GM18909 (cell line): ENCODE results near the gene CLNK.
"Not testable (repeated sequence)": the region's sequence is repeated elsewhere in the genome, so short reads cannot be mapped to it uniquely, and the experiment has no call there.

Experiments used
- ATAC-seq: cut with Tn5 transposase; IDR thresholded peaks from one replicate; pipeline ENCODE4 v1.9.1; 2021; ENCODE audit warnings: mild to moderate bottlenecking; ENCODE audit not compliant: unreplicated experiment, poor library complexity

The CLNK gene

DNA sequence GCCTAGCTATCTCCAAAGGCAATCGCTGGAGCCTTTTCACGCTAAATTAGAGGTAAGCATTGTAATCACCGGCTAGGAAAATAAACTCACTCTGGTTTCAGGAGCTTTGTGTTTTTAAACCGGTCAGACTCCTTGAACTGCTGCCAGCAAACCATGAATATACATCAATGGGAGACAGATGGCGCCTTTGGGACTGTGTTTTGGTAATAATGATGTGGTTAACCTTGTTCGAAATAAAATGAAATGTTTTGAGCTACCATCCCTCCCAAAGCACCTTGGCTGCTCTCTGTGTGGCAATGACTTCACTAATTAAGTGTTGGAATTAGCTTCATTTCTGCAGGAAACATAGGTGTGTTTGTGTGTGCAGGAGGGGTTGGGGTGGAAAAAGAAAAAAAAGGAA lies 65.3 kb downstream of the CLNK start:
- ATAC-seq, result no peak

DNA sequence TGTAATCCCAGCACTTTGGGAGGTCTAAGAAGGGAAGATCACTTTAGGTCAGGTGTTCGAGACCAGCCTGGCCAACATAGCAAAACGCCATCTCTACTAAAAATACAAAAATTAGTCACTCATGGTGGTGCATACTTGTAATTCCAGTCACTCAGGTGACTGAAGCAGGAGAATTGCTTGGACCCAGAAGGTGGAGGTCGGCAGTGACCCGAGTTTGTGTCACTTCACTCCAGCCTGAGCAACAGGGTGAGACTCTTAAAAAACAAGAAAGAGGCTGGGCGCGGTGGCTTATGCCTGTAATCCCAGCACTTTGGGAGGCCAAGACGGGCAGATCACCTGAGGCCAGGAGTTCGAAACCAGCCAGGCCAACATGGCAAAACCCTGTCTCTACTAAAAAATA lies 69.6 kb downstream of the CLNK start:
- ATAC-seq, result not testable (repeated sequence)

DNA sequence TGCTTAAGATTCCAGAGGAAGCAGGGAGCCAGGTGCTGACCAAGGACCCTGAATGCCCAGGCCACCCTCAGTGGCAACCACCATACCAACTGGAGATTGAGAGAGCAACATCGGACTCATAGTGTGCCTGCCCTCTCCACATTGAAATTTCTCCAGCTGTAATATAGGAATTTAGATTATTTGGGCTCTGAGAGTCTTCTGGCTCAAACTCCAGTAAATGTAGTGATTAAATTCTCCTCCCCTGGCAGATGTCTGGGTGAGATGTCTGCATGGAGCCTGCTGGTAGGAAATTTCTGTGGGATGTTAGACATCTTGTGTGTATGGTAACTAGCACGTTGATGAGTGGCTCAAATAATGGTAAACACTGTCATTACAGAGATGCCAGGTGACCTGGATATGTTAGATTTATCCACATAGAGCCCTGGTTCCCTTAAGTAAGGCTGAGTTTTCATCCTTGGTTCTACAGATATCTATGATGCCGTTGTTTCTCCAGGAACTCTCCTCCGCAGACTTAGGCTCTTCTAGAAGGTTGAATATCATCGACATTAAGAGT lies 70.6 kb downstream of the CLNK start:
- ATAC-seq, result no peak

DNA sequence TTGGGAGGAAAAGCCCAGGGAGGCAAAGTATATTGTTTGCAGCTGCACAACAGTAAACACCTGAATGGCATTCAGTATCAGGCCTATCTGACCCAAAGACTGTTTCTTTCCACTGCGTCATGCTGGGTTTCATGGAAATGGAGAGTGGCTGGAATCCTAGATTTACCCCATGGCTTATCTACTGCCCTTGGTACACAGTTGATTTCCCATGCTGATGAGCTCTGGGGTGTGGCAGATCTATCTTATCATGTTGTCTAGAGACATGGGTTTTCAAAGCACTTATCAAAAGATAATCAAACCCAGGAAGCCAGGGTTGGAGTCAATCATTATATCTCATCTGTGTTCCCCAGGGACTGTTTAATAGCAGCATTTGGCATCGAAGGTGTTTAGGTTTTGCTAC lies 72.1 kb downstream of the CLNK start:
- no peak for ATAC-seq

DNA sequence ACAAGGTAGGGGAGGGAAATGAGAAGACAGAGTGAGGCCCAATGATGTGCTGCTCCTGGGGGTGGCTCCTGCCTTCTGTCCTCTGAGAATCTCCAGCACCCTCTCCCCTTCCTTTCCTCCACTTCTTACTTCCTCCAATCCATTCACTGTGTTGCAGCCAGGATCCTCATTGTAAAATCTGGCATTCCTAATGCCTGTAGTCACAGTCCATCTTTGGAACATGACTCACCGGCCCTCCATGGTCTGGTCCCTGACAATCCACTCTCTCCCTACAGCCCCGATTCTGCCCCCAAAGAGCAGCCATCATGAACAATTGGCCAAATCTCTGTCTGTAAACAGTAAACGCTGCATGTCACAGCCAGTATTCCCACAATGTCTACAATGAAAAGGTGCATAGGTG lies 72.9 kb downstream of the CLNK start:
- no peak for ATAC-seq

DNA sequence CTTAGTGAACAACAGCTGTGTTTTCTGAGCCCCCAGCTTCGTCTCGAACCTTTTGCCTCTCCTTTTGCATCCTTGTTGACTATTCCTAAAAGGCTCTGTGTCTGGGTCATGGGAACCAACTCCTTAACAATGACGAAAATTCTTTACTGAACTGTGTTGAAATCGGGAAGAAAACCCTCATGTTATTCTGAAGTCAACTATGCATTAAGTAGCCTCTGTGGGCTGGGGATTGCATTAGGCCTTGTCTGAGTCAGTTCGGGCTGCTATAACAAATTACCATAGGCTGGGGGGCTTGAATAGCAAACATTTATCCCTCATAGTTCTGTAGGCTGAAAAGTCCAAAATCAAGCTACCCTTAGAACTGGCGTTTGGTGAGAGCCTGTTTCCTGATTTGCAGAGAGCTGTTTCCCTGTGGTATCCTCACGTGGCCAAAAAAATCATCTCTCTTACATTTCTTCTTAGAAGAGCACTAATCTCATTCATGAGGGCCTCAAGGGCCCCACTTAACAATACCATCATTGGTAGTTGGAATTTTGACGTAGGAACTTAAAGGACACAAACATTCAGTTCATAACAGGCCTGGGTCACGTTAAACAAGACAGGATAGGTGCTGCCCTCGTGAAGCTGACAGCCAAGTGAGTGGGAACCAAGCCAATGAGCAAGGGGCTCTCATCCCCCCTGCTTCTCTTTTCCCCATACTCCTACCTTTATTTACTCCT lies 75.9 kb downstream of the CLNK start:
- ATAC-seq, result no peak

DNA sequence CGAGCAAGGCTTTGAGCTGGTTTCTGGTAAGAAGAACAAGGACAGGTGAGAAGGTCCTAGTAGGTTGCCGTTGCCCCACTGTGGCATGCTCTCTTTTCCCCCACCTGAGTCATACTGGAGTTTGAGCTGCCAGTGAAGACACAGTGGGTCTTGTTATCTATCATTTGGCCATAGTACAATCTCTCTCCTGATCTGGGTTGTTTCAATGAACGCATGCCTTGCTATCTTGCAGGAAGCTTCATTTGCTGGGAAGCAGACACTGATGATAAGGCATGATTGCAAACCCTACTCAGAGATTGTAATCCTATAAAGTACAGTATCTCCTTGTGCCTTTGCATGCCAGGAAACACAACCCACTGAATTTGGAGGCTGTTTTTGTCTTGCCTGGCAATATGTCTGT lies 77.4 kb downstream of the CLNK start:
- ATAC-seq, result no peak

DNA sequence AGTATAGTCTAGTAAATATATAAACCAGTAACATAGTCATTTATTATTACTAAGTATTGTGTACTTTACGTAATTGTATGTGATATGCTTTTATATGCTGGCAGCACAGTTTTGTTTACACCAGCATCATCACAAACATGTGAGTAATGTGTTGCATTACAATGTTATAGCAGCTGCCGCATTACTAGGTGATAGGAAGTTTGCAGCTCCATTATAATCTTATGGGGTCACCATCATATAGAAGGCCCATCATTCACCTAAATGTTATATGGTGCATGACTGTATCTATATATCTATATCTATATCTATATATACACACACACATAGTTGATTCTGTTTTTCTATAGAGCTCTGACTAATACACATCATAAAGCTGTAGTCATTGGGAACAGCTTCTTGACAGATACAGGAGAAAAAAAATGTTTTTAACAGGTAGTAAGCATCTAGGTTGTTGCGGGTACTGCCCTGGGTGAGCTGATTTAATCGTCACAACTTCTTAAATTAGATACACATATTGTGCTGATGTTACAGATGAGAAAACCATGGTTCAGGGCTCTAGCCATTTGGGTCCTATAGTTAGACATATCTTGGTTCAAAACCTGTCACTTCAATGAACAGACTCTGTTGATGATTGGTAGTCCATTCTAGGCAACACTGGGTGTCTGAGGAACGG lies 77.9 kb downstream of the CLNK start:
- no peak for ATAC-seq

DNA sequence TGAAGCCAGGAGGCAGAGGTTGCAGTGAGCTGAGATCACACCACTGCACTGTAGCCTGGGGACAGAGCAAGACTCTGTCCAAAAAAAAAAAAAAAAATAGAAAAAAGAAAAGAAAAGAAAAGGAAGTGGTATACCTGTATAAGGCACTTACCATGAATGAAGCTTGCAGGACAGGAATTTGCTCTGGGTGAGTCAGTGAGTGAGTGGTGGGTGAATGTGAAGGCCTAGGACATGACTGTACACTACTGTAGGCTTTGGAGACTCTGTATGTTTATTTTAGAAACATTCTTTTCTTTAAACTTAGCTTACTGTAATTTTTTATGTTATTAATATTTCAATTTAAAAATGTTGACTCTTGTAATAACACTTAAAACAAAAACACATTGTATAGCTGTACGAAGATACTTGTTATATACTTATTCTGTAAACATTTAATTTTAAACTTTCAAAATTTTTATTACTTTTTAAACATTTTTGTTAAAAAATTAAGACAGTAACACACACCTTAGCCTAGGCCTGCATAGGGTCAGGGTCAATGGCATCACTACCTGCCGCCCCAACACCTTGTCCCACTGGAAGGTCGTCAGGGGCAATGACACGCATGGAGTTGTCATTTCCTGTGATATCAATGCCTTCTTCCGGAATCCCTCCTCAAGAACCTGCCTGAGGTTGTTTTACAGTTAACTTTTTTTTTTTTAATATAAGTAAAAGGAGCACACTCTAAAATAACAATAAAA lies 78.7 kb downstream of the CLNK start:
- ATAC-seq, result no peak

DNA sequence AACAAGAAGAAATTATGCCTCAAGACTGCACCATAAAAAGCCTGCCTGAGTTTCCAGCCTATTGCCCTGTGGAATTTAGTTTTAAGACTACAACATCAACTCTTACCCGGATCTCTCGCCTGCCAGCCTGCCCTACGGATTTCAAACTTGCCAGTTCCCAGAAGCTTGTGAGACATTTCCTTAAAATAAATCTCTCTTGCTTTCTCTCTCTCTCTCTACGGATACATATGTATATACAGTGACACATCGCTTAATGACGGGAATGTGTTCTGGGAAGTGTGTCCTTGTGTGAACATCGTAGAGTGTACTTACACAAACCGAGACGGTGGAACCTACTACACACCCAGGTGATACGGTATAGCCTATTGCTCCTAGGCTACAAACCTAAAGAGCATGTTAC lies 79.5 kb downstream of the CLNK start:
- no peak for ATAC-seq

DNA sequence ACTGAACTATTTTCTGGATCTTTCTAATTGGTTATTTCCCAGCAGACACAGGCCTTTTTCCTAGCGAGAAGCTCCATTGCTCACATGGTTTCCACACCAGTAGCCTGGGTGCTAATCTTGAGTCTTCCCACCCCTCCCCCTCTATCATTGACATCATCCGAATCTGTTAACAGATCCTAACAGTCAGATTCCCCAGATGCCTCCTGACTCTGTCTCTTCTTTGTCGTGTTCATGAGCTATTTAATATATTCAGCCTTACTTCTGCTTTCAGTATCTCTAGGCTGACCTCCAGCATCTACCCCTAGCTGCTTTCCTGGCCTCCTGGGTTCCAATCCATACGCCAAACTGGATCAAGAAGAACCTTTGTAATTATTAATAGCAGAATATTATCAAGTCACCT lies 85.0 kb downstream of the CLNK start:
- no peak for ATAC-seq

DNA sequence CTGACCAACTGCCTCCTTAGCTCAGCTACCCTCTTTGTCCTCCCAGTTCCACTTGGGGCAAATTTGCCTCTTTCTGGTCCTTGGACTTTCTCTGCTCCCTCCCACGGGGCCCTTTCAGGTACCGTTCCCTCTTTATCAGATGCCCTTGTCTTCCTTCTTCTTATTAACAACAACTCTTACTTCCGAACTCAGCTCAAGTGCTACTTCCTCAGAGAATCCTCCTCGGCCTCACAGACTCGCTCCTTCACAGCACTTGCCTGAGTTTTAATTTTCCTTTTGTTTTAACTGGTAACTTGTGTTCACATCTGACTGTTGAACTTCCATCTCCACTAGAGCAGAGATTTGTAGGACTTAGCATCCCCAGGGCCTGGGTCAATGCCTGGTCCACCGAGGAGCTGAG lies 85.7 kb downstream of the CLNK start:
- no peak for ATAC-seq

DNA sequence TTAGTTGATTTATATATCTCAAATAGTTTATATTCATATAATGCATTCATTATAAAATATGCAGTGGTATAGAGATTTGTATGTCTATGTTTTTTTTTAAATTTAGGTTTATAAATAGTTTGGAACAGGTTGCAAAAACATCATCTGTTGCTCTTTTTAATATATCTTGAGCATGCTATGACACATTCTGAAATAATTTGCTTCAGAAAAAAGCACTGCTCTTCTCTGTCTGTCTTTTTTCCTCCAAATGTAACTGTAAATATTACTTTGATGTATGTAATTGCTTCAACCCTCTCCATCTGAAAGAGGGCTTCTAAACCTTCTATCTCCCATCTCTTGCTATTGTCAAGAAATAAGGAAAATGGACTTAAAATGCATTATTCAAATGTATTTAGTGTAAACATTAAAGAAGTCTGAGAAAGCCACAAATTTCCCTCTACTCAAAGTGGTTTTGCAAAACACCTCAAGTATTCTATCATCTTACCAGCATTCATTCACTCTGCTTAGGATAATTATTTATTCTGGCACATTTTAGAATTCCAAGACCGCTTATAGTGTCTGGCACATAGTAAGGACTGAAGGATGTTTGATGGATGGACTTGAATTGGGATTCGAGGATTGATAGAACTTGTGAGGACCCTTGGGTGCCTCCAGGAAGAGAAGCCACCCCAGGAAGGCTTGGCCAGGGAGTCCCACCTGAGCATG lies 87.8 kb downstream of the CLNK start:
- no peak for ATAC-seq

DNA sequence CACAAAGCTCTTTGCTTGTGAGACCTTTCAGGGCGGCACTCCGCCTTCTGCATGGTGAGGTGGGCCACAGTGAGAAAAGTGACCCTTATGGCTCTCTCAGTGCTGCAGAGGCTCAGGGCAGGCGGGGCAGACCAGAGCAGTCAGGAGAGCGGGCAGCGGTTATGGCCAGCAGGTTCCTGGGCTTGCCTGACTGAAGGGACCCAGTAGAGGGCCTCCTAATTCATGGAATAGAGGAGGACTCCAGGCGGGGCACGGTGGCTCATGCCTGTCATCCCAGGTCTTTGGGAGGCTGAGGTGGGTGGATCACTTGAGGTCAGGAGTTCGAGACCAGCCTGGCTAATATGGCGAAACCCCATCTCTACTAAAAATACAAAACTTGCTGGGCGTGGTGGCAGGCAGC lies 91.4 kb downstream of the CLNK start:
- no peak for ATAC-seq

DNA sequence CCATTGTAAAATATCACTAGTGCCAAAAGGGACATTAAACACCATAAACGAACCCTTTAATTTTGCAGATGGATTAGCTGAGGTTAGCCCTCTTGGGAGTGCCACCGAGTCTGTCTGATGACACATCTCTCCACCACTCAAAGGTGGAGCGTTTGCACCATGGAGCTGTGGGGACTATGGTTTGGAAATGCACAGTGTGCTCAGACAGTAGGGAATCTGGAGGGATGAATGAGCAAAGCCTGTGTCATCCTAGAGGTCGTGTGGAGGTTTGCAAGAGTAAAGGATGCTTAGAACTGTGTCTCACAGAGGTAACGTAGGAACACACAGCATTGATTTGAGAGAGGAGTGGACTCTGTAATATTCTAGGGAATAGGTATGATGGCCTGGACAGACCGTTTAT lies 93.7 kb downstream of the CLNK start:
- ATAC-seq, result no peak

DNA sequence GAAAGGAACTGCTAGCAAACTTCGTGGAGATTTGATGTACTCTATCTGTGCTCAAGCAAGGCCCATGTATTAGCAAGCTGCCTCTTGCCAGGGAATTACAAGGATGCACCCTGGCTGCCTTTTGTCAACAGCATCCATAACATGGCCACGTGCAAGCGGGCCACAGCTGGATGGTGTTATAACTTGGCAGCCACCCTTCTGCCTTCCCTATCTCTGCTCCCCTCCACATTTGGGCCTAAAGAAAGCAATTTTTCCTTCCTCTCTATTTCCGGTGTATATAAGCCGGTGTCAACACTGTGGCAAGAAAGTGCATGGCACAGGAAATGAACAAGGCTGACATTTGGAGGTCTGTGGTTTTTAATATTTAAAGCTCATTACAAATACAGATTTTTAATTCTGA lies 94.8 kb downstream of the CLNK start:
- ATAC-seq, result no peak

DNA sequence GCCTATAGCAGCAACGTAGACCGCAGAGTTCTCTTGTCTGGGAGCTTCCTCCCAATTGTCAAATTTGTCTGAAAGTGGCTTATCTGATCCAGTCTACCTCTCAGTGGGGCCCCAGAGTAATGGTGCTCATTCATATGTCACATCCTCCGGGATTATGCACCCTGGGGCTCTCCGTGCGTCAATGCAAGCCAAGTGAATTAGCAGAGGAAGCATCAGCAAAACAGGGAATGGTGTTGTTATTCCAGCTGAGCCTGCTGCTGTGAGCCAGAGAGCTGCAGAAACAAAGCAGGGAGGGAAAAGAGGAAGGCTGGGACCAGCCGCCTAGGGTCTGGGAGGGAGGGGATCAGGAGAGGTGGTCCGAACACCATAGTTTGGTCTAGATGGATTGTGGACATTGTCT lies 95.2 kb downstream of the CLNK start:
- ATAC-seq, result no peak

DNA sequence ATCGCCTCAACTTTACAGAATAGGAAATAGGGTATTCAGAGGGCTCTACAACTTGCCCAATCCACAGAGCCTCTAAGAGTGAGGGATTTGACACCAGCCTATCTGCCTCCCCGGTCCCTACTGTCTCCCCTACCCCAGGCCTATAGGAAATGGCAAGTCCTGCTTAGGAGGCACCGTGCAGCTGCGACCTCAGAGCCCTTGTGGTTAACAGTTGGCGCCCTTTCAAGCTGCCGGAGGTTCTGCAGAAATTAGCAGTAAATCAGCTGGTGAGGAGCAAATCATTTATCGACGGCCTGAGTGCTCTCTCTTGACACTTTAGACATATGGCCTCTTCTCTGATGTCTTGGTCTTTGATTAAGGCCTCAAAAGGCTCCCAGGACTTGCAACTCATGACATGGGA lies 96.9 kb downstream of the CLNK start:
- no peak for ATAC-seq

DNA sequence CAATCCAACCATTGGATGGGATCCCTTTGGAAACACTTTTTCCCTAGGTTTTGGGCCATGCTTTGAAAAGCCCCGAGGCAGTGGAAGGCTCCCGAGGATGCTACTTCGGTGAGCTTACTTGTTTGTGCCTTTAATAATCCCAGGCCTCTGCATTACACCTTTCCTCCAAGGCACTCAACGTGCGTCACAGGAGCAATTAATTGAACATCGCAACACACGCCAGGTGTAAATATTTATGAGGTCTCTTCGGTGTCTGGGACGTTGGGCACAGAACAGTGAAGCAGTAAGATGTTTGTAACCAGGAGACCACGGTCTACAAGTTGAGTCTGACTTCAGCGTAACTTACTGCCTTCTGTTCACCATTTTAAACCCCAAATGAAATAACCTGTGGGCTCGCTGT lies 97.3 kb downstream of the CLNK start:
- no peak for ATAC-seq

DNA sequence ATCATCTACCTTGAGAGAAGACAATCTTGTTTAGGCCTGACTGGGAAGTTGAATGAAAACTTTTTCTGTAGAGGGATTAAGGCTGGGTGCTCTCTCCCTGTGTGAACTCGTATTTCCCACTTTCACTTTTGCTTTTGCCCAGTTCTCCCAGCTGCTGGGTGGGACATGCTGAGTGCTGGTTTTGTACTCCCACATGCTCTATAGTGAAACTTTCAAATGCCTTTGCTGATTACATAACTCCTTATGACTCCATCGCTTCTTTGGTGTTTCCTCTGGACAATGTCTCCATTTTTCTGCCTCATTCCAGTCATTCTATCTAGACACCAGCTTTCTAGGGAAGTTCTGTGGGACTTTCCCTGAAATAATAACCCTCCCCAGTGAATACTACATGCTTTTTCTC lies 100.5 kb downstream of the CLNK start:
- ATAC-seq, result no peak

DNA sequence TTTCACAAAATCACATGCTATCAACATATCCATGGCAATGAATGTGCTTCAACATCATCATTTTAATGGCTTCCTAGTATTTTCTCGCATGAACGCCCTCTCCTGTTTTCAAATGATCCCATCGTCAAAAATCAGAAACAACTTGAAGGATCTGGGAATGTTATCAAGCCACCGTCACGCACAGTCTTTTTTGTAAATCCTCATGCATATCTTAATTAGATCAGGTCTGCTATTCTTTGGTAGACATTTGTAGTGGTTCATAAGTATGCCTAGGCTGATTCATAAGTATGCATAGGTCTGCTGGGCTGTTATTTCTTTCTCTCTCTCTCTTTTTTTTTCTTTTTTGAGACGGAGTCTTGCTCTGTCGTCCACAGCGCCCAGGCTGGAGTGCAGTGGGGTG lies 101.6 kb downstream of the CLNK start:
- no peak for ATAC-seq
